ENCODE results near the gene KCNT1. TPM values are rescaled to one million over a fixed set of nuclear protein-coding genes. Genes with fewer than 3 reads are reported as not detected.

KCNT1 gene
- under 1 TPM in 1 of 2 donors, not detected in 1; 0.48 TPM for total RNA-seq

- TF ChIP-seq, protein P1, sequence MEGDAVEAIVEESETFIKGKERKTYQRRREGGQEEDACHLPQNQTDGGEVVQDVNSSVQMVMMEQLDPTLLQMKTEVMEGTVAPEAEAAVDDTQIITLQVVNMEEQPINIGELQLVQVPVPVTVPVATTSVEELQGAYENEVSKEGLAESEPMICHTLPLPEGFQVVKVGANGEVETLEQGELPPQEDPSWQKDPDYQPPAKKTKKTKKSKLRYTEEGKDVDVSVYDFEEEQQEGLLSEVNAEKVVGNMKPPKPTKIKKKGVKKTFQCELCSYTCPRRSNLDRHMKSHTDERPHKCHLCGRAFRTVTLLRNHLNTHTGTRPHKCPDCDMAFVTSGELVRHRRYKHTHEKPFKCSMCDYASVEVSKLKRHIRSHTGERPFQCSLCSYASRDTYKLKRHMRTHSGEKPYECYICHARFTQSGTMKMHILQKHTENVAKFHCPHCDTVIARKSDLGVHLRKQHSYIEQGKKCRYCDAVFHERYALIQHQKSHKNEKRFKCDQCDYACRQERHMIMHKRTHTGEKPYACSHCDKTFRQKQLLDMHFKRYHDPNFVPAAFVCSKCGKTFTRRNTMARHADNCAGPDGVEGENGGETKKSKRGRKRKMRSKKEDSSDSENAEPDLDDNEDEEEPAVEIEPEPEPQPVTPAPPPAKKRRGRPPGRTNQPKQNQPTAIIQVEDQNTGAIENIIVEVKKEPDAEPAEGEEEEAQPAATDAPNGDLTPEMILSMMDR (IDR thresholded peaks at IDR 0.05): peak; percentile 94 to 95
- no peaks in the 10 kb centered on the region for H3K36me3 ChIP-seq
- H3K9me3 ChIP-seq: no peaks in the 10 kb centered on the region
- no peak within 1 kb of the TSS for H3K27ac ChIP-seq
- peaks cover 0 to 15% of the 10 kb centered on the region in 2 donors for H3K4me1 ChIP-seq
- H3K27me3 ChIP-seq: no peaks in the 10 kb centered on the region
- H3K4me3 ChIP-seq: peak within 1 kb of the TSS in 1 of 2 donors; percentile 29
- DNase-seq (ENCODE audit: low spot score): no peak
Measured at GRCh38 chr9:135701959-135702721, at the start of gene KCNT1. KCNT1 (plus strand) TSS chr9:135702185; CDS start chr9:135702259, 74 bp downstream.

DNA sequence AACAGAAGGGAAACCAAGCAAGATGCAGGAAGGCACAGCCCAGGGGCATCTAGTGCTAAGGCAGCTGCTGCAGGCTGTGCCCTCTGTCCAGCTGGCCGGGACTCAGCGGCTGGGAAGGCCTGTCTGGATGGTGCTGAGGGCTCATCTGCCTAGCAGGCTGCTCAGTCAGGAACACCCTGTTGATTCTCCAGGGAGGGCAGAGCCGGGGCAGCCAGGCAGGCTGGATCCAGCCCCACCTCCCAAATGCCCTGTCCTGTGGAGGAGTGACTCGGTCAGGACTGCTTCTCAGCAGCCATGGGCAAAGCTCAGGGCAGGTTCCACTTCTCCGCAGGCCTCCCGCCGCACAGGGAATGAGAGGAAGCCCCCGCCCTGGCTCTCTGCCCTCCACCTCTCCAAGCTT lies 46.7 kb upstream of the KCNT1 start:
- Histone ChIP-seq H3K27me3 (no peaks in the 10 kb centered on the region), H3K36me3 (no peaks in the 10 kb centered on the region), H3K4me3 (no peak overlapping the region), H3K4me1 (no peaks in the 10 kb centered on the region), H3K9me3 (no peaks in the 10 kb centered on the region), H3K27ac (no peak overlapping the region)
- TF ChIP-seq, protein P1 (IDR thresholded peaks at IDR 0.05): no peak
- DNase-seq (ENCODE audit: low spot score): no peak

DNA sequence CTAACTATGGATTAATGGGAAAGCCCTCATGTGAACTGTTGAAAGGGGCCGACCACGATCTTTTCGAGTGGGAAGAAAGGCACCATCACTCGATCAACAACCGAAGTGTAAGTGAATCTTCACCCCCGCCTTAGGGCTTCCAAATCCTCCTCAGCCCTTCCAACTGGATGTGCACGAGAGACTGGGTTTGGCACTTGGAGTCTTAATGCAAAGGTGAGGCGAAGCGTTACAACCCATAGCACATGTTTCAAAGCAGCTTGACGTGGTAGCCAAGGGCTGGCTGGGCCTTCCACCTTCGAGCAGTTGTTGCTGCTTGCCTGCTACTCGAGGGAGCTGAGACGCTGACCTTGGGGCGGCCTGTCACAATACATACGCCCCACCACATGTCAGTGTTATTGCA lies 44.6 kb upstream of the KCNT1 start:
- no peaks in the 10 kb centered on the region for H3K36me3 ChIP-seq
- no peak overlapping the region for H3K4me3 ChIP-seq
- TF ChIP-seq, protein P1 (IDR thresholded peaks at IDR 0.05): no peak
- no peaks in the 10 kb centered on the region for H3K9me3 ChIP-seq
- H3K27me3 ChIP-seq: no peaks in the 10 kb centered on the region
- no peak overlapping the region for H3K27ac ChIP-seq
- H3K4me1 ChIP-seq: no peaks in the 10 kb centered on the region
- no peak for DNase-seq (ENCODE audit: low spot score)

DNA sequence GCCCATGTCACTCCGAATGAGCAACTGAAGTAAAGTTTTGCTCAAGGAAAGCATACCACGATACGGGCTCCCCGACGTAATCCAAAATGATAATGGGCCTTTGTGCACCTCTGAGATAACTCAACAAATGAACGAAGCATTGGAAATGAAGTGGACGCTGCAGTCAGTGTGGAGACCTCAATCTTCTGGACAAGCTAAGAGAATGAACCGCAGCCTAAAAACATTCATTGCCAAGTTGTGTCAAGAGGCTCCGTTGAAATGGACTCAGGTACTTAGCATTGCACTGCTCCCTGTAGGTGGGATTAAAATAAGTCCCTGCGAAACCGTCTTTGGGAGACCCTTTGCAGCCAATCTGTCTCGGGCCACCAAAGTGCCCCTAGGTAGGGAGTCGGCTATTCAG lies 42.7 kb upstream of the KCNT1 start:
- TF ChIP-seq, protein P1 (IDR thresholded peaks at IDR 0.05): no peak
- no peak overlapping the region for H3K4me3 ChIP-seq
- H3K36me3 ChIP-seq: no peaks in the 10 kb centered on the region
- no peak overlapping the region for H3K27ac ChIP-seq
- H3K4me1 ChIP-seq: no peaks in the 10 kb centered on the region
- no peaks in the 10 kb centered on the region for H3K27me3 ChIP-seq
- no peaks in the 10 kb centered on the region for H3K9me3 ChIP-seq
- no peak for DNase-seq (ENCODE audit: low spot score)

DNA sequence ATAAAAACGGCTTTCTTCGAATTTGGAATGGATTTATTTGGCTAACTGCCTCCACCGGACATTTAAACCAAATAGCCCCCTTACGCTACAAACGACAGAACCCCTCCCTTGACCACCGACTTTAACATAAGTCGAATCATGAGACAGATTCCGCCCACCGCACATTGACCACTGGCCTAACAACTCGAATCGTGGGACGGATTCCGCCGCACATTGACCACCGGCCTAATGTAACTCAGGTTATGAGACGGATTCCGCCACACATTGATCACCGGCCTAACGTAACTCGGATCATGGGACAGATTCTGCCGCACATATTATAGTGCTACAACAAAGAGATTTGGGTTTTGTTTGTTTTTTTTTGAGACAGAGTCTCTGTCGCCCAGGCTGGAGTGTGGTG lies 41.6 kb upstream of the KCNT1 start:
- no peak overlapping the region for H3K27ac ChIP-seq
- no peaks in the 10 kb centered on the region for H3K36me3 ChIP-seq
- H3K27me3 ChIP-seq: no peaks in the 10 kb centered on the region
- no peaks in the 10 kb centered on the region for H3K4me1 ChIP-seq
- no peaks in the 10 kb centered on the region for H3K9me3 ChIP-seq
- TF ChIP-seq, protein P1 (IDR thresholded peaks at IDR 0.05): no peak
- DNase-seq (ENCODE audit: low spot score): no peak
- no peak overlapping the region for H3K4me3 ChIP-seq
